Middle frontal gyrus (tissue), 1 donor: Measurements from ENCODE around the gene ATG10.
"Not testable (repeated sequence)": the region's sequence is repeated elsewhere in the genome, so short reads cannot be mapped to it uniquely, and the experiment has no call there.

Source experiments
- DNase-seq: peaks from one replicate; pipeline ENCODE4 v3.0.0-alpha.2; 2015; ENCODE audit warnings: low spot score; ENCODE audit errors: extremely low spot score

ATG10 gene

DNA sequence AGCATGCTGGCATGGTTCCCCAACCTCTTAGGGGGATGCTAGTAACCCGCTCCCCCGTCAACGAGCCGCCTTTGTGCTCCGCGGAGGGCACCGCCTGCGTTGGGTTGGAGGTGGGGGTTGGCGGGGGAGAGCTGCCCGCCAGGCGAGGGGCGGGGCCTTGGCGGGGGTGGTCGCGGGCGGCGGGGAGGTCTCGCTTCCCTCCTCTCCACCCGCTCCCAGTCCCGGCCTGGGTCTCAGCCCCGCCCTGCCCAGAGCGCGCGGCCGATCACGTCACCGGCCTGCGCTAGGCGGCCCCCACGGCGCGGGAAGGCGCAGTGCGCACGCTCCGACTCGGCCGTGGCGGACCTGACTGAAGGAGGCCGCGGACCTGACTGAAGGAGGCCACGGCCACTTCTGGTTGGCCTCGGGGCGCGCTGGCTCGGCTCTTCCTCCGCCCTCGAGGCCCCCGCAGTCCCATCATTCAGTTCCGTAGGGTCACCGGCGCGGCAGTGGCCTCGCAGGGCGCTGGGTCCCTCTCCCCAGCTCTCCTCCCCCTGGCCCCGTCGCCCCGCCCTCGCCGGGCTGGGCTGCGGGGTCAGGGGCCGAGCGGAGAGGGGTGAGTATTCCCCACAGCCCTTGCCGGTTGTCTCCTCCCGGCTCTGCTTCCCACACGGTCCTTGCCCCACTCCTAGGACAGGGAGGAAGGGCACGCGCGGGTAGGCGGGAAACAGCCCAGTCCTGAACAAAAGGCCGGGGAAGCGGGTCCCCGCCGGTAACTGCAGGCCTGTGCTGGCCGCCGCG lies at the start of gene ATG10:
TSS of gene ATG10 (plus strand) at position 312 of the 780 bp plus-strand sequence. CDS start 15,548 bp downstream, outside the sequence.
- DNase-seq, result peak; percentile 92

DNA sequence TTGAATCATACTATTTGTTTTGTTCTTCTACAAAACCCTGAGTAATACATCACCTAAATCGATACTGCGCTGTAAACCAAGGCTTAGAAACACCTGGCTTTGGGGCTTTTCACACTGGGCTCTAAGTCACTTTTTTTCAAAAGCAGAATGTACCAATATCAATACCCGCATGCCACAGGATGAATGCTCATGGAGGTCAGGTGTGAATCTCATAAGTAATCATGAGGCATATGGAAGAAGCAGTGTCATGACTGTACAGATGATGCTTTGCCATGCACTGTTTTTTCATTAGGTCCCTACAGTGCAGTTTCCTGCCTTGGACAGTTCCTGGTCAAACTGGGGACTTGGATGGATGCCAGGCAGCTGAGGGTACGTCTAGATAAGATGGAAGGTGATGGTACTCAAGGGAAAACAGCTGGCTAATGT lies 49.0 kb upstream of the ATG10 start:
- no peak for DNase-seq

DNA sequence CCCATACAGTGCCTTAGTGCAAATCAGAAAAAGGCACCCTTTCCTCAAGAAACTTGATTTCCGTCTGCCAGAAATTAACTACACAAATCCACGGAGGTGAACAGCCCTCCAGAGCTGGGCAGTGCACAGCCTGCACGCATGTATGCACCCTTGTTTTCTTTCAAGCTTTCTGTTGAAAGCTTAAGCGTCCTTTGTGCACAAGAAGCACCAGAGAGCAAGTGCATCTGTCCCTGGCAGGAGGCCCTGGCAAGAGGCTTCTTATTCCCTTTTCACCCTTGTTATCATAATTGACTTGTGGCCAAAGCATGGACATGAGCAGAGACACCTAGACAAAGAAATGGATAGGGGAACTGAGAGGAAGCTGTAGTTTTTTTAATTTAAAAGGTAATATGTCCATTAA lies 47.4 kb upstream of the ATG10 start:
- no peak for DNase-seq

DNA sequence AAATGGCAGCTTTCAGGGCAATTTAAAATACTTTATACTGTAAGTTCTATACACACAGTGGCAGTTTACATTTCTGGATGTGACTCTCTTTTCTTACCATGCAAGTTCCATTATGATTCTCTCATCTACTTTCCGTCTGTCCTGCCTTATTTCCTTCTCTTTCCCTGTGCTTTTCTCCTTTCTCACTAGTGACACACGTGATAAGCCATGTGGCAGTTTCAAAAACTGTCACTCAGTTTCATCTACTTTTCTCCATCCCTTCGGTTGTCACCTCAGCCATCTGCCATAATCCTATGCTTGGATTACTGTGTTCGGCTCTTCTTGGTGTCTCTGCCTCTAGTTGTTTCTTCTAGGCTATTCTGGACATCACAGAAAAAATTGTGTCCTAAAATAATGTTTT lies 46.8 kb upstream of the ATG10 start:
- DNase-seq, result no peak

DNA sequence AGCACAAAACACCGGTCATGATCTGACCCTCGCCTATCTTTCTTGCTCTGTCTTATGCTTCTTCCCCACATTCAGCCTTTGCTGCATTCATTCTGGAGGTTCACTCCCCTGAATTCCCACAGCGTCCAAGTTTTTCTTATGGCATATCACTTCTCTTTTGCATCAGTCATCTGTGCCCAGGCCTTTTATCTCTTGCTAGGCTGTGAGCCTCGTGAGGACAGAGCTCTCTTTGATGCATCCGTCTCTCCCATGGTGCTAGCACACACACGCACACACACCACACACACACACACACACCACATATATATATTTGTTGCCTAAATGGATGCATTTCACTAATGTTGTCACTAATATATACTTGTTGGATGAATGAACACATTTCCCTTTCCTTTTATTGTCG lies 45.8 kb upstream of the ATG10 start:
- DNase-seq, result no peak

DNA sequence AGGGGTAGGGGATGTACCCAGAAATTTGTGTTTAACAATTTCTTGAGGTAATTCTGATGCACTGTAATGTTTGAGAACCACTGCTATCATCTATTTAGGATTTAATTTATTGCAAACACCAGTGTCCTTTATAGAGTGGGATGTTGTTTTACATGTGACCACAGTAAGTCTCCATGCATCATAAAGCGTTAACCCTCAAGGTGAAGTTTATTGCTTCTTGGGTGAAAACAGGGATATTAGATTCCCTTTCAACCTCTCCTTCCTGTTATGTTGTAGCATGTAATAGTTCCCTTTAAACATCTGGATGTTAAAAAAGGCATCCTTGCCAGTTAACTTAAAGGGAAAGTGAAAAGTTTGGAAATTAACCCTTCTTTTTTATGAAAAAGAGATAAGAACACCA lies 35.8 kb upstream of the ATG10 start:
- no peak for DNase-seq

DNA sequence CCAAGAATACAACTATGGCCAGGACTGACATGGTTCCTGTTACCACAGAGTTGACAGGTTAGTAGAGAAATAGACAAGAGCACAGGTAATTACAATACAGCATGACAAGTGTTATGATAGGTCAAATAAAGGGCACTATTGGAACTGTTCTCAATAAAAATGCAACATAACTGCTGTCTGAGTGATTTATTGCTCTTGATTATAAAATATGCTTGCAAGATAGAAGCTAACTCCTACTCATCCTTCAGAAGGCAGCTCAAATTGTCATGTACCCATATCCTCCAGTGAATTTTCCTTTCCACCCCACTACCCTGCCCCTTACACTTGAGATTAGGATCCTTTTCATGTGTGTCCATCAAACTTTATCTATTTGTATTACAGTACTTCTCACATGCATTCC lies 35.1 kb upstream of the ATG10 start:
- no peak for DNase-seq

DNA sequence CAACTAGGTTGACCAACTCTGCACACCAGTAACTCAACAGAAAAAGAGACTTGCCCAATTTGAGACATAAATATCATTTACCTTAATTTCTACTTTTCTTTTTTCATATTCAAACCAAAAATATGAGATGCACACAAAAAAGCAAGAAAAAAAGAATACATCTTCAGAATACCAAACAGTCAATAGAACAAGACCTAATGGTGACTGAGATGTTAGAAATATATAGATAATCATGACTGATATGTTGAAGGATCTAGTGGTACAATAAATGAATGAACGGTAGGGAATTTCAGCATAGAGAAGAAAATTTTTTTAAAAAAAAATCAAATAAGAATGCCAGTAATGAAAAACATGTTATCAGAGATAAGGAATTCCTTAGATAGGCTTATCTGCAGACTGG lies 29.1 kb upstream of the ATG10 start:
- DNase-seq, result no peak

DNA sequence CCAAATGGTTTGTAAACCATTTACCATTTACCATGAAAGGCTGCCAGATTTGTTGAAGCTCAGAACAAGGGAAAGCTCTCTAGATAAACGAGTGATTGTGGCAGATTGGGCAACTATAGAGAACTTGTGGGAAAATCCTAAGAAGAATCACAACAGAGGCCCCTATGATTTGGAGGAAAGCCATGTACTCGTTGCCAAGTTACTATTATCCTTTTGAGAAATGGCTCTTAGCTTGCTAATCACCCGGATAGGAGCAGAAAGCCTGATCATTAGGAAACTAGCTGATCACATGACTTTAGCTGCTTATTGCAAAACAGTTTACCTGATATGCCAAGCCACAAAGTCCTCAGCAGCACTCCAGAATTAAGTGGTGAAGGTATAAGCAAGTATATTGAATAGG lies 23.5 kb upstream of the ATG10 start:
- DNase-seq, result no peak

DNA sequence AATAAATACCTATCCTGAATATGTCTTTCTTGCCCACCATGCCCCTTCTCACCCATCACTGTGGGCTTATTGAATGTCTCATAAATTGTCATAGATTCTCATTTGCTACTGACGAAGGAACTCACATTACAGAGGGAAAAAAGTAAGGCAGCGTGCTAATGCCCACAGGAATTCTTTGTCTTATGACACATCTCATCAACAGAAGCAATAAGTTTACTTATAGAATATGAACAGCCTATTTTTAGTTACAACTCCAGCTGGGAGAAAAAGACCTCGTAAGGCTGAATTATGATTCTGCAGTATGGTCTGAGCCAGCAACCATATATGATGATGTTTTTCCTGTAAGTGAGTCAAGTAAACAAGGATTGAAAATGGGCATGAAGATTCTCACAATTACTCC lies 22.4 kb upstream of the ATG10 start:
- no peak for DNase-seq

DNA sequence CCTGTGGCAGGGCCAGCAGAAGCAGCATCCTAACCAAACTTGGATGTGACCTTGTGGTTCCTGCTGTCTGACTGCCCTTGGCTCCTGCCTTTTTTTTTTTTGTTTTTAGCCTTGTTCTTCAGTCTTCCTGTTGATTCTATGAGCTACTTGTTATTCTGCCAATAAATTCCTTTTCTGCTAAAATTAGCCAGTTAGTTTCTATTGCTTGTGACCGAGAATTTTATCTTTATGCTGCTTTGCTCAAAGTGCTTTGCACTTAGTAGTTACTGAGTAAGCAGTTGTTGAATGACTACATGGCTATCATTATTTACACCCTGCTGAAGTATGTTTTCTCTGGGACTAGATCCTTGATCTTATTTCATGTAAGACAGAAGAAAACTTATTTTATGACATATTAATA lies 20.8 kb upstream of the ATG10 start:
- DNase-seq, result no peak

DNA sequence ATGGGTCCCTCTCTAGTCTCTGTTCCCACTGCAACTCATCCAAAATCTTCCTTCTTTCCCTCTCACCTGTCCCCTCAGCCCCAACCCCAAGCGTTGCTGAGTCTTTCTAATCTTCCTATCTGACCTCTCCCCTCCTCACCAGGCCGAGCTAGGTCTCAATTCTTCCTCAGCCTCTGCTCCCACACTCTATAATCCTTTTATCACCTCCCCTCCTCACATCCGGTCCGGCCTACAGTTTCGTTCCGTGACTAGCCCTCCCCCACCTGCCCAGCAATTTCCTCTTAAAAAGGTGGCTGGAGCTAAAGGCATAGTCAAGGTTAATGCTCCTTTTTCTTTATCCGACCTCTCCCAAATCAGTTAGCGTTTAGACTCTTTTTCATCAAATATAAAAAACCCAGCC lies 17.0 kb upstream of the ATG10 start:
- not testable (repeated sequence) for DNase-seq

DNA sequence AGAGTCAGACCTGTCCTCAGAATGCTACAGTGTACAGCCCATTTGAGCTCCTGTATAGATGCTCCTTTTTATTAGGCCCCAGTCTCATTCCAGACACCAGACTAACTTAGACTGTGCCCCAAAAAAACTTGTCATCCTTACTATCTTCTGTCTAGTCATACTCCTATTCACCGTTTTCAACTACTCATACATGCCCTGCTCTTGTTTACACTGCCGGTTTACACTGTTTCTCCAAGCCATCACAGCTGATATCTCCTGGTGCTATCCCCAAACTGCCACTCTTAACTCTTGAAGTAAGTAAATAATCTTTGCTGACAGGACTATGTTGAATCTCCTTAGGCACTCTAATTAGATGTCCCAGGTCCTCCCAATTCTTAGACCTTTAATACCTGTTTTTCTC lies 13.7 kb upstream of the ATG10 start:
- not testable (repeated sequence) for DNase-seq

DNA sequence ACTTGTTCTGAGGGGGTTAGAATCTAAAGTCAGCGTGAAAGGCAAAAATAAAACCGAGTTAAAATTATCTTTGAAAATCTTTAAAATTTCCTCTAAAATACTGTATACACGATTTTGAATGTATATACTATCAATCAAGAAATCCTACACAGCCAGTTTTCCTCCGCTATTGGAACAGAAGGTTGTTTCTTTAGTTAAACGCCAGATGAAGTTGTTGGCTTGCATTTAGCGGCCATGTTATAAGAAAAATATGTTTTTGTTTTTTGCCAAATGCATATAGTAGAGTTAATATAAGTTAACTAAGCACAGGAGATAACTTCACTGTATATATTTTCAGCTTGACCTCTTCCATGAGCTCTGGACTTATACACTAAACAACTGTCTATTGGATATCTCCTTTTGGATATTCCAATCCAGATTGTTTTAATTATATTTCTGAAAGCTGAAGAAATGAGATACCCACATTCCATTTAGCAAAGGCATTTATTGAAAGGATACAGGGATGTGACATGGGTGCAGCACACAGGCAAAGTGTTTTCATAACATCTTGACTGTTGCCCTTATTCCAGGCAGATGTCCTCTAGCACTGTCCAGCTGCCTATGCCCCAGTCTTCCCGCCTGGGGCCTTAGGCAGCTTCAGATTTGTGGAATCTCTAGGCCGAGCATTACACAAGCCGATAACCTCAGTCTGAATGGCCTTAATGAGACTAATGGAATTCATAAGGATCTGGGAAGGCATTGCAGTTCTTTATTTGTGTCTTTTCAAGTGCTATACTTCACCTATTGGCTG lies 10.0 kb upstream of the ATG10 start:
- DNase-seq, result no peak

DNA sequence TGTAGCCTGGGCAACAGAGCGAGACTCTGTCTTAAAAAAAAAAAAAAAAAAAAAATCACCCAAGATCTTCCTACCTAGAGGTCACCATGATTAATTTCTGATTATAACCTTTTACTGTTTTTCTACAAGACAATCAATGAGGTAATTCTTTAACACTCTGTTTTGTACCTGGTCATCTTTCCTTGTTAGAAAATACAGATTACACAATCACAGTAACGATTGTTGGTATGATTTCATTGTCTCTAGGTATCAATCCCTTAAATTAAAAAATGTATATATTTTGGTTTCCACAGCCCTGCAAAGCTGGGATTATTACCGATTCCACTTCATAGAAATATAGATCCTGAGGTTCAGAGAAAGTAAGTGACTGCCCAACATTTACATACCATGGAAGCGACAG lies 8.3 kb upstream of the ATG10 start:
- DNase-seq, result no peak

DNA sequence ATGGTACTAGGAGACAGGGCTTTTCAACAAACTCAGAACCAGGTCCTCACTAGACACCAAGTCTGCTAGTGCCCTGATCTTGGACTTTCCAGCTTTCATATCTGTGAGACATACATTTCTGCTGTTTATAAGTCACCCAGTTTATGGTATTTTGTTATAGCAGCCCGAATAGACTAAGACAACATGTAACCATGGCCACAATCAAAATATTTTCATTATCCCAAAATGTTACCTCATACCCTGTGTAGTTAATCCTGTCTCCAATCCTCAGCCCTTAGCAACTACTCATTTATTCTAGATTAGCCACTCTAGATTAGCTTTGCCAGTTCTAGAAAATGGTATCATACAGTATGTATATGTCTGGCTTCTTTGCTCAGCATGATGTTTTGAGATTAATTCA lies 6.3 kb upstream of the ATG10 start:
- DNase-seq, result no peak

DNA sequence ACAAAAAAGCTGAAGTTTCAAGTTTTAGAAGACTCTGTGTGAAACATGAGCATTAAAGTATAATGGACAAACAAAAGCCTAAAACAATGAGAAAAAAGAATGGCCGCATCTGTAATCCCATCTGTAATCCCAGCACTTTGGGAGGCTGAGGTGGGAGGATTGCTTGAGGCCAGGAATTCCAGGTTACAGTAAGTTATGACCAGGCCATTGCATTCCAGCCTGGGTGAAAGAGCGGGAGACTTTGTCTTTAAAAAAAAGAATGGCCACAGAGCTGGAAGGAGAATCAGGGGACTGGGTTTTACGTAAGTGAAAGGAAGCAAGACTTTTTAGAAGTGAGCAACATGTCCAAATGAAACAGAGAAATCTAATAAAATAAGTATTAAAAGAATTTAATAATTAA lies 2.6 kb upstream of the ATG10 start:
- no peak for DNase-seq

DNA sequence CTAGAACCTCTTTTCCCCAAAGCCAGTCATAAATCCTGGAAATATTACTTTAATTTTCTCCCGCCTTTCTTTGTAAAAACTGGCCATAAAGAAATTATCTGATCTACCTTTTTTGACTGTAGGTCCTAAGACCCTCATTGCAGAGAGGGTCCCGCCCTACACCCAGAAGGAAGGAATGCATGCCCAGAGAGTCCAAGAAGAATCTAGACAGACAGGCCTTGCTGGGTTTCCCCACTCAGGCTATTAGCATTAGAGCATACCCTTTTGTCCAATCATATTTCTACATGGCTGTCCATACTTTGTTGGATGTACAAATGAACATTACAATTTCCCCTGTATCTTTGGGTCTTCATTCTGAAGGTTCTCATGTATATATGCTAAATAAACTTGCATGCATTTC lies 1.9 kb upstream of the ATG10 start:
- DNase-seq, result no peak

DNA sequence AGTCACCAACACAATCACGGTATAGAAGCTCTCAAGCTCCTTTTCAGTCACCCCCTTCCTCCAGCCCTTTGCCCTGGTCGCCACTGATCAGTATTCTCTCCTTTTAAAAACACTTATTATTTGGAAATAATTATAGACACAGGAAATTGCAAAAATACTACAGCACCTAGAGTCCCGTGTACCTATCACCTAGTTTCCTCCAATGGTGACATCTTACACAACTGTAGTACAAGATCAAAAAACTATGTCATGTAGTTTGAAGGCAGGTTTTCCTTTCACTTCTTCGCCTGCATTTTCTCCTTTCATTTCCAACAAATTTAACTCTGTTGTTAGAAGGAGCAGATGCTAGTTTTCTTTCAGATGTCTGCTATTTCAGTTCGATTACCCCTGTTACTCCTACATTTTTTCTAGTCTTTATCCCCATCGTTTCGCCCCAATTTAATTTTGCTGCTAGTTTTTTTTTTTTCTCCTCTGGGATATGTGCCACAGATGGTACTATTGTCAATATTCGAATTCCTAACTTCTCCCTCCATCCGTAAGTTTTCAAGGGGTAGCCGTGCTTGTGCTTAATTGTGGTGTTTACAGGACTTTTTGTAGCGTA lies 612 bp upstream of the ATG10 start:
- no peak for DNase-seq

DNA sequence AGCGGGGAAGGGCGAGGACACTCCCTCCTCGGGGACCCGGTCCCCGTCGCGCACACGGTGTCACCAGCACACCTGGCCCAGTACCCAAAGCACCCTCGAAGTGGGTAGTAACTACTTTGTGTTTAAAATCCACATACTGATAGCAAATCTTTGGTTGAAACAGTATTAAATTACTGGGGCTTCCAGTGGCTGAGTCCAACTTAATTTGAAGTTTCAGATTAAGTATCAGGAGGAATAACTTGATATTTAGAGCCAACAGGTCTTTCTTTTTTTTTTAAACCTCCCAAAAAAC lies 615 bp downstream of the ATG10 start:
- DNase-seq, result no peak

DNA sequence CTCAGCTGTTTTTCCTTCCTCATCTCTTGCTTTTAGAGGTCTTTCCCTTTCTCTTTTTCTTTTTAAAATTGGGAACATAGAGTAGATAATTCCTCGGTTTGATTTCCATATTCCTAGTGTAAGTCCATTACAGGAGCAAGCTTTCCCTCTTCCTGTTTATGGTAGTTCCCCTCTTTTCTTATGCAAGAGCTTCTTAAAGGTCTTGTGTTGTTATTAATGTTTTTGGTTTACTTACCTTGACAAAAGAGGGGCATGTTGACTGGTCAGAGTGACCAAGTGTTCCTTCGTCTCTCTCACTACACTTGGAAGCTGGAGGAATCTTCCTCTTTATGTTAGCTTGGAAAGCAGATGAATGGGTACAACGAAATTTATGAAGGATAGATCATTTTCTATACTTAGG lies 8.3 kb downstream of the ATG10 start:
- DNase-seq, result no peak

DNA sequence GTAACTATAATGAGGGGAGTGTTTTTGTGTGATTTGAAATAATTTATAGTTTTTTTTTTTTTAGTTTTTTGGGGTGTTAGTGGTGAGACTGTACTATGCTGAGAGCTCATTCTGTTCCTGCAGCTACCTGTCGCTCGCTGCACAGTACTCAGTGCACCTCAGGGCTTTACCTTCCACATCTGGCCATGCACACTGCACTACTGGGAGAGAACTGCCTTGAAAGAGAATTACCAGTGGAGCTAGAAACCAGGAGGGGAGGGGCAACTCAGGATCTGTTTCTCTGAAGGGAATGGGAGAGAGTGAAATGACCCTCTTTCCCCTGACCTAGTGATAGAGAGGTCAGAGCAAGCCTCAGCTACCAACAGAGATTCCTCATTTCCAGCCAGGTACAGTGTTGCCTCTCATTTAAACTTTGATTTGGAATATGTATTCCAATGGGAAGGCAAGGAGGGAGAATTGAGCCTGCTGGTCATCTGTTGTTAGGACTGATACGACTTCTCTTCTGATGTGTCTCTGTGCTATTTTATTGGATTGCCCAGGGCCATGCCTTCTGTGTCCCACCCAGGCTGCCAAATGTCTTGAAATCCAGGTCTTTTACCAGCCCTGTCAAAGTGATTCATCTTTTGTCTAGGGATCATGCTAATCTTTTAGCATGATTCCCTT lies 8.9 kb downstream of the ATG10 start:
- no peak for DNase-seq
